ENCODE results near the gene ADRA1B.

GRCh38 chr5:159891371-159891770 lies 24.9 kb upstream of the ADRA1B start:
- TF ChIP-seq CTCF (IDR thresholded peaks at IDR 0.05) (no peak), POLR2A (IDR thresholded peaks at IDR 0.05) (no peak)
